HG02885 (cell line): ENCODE measurements around the gene MEGF6.
"Not testable (repeated sequence)": the region's sequence is repeated elsewhere in the genome, so short reads cannot be mapped to it uniquely, and the experiment has no call there.

Experiments used
- ATAC-seq: cut with Tn5 transposase; IDR thresholded peaks from one replicate; pipeline ENCODE4 v1.9.1; 2021; ENCODE audit warnings: mild to moderate bottlenecking; ENCODE audit not compliant: unreplicated experiment, poor library complexity

The MEGF6 gene

DNA sequence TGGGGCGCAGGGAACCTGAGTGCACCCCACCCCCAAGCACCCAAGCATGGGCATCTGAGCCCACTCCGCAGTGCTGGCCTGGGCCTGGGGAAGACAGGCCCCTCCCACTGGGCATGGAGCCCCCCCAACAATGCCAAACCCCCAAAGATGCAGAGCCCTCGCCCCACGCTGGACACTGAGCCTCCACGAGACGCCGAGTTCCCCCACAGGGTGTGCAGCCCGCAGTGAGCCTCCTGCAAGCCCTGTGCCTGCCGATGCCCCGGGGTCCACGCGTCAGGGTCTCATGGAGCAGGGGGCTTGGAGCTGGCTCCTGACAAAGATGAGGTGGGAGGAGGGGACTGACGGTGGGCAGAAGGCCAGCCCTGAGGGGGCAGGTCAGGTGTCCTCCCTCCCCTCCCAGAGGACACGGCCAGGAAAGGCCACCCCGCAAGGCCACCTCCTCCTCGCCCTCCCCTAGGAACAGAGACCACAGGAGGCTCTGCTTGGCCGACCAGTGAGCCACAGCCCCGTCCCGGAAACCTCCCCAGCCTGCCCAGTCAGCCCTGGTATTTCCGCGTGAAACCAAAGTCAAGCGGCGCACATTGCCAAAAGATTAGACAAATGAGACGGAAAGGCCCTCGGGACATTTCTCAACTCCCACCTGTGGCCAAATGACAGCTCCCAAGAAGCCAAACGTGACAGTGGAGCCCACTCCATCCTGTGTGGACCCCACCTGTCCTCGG lies 33.4 kb downstream of the MEGF6 start:
- ATAC-seq, result no peak

DNA sequence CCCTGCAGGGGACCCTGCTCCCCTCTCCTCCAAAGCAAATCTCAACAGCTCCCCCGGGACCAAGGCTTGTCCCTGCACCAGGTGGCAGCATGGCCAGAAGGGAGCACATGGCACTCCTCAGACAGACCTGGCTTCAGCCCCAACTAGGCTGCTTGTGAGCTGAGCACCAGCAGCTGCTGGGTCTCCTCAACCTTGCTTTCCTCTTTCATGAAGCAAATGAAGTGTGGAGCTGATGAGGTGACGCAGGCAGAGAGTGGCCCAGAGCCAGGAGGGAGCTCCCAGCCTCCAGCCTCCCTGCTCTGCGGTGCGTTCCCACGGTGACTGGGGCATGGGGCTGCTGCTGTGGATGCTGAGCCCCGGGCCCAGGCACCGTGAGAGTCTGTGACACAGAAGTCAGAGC lies 34.0 kb downstream of the MEGF6 start:
- no peak for ATAC-seq

DNA sequence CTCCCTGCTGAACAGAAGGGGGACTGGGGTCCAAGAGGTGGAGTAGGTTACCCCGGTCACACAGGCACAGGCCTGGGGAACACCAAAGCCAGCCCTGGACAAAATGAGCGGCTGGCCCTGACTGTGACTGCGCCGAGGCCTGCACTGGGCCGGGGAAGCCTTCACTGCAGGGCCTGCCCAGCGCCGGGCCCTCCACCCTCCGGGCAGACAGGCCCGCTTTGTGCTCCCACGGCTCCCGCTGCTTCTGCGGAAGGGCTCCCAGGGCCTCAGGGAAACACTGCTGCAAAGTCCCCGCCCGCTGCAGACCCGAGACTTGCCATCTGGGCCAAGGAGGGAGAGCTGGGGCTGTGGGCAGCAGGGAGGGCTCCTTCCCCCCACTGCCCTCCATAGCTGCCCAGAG lies 35.3 kb downstream of the MEGF6 start:
- no peak for ATAC-seq

DNA sequence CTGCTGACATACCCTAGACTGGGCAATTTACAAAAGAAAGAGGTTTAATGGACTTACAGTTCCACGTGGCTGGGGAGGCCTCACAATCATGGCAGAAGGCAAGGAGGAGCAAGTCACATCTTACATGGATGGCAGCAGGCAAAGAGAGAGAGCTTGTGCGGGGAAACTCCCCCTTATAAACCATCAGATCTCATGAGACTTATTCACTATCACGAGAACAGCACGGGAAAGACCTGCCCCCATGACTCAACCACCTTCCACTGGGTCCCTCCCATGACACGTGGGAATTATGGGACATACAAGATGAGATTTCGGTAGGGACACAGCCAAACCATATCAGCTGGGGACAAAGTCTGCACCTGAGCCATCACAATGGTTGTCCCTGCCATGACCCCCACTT lies 35.8 kb downstream of the MEGF6 start:
- not testable (repeated sequence) for ATAC-seq

DNA sequence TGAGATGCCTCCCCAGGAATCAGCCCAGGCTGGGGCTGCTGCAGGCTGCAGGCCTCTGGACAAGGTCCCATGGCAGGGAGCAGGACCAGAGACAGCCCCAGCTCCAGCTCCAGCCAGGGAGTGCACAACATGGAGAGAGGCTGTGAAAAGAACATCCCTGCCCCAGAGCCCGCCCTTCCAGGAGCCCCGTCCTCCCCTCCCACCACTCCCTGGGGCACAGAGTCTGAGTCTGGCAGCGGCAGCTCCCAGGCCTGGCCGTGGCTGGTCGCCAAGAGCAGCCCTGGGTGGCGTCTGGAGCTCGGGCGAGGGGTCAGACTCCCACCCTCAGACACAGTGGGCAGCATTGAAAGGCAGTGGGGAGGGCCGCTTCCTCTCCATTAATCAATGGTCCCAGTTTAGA lies 37.8 kb downstream of the MEGF6 start:
- ATAC-seq, result no peak

DNA sequence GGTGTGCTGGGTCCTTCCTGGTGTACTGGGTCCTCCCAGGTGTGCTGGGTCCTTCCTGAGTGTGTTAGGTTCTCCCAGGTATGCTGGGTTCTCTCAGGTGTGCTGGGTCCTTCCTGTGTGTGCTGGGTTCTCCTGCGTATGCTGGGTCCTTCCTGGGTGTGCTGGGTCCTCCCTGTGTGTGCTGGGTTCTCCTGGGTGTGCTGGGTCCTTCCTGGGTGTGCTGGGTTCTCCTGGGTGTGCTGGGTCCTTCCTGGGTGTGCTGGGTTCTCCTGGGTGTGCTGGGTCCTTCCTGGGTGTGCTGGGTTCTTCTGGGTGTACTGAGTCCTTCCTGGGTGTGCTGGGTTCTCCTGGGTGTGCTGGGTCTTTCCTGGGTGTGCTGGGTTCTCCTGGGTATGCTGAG lies 38.7 kb downstream of the MEGF6 start:
- not testable (repeated sequence) for ATAC-seq

DNA sequence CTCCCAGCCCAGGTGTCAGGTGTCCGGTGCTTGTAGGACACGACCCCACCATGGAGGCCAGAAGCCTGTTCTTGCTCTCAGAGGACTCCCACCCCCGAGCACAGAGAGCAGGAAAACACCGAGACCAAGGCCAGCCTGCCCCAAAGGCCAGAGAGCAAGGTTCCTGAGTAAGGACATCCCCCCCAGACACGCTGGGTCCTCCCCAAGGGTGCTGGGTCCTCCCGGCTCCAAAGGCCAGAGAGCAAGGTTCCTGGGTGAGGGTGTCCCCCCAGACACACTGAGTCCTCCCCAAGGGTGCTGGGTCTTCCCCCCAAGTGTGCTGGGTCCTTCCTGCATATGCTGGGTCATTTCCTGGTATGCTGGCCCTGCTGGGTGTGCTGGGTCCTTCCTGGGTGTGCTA lies 40.0 kb downstream of the MEGF6 start:
- ATAC-seq, result no peak

DNA sequence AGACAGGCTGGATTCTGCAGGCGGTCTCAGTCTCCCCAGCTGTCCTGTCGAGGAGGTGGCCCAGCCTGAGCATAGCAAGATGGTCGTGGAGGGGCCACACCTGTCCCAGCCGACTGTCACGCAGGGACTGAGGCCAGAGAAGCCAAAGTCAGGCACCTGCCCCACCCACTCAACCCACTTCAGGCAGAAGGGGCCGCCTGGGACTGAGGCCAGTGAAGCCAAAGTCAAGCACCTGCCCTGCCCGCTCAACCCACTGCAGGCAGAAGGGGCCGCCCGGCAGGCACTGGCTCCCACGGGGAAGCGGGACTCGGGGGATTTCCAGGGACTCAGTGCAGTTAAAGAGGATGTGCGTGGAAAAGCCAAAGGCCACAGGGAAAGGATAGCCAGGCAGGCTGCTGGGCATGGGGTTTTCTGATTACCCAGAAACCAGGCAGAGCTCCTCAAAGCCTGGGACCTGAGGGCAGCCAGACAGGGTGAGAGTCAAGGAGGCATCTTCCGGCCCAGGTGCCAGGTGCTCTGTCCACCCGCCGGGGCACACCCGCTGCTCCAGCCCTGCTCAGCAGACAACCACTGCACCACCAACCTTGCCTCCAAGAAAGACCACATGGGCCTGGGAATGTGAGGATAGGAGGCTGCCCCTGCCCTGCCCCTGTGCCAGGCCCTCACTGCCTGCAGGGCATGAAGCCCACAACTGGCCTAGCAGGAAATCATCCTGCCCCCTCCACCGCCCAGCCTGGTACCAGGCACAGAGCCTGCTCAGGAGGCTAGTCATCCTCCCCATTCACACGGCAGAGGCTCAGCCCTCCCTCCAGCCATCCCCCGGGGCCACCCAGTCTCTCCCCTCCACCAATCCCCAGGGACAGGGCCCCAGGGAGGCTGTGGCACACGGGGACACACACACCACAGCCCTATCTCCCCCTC lies 41.0 kb downstream of the MEGF6 start:
- no peak for ATAC-seq

DNA sequence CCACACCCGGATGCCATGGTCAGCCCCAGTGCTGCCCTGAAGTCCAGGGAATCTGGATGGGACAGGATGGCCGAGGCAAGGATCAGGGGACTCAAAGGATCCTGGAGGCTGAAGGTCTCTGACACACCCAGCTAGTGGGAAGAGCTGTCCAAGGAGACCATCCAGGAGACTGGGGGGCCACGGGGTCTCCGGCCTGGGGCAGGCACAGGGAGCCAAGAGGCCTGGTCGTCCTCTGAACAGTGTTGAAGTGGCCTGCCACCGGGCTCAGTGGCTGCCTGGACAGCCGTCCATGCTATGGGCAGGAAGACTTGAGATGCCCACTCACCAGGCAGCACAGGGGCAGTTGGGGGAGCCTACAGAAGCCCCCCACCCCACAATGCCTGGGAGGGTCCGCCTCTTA lies 41.9 kb downstream of the MEGF6 start:
- ATAC-seq, result no peak

DNA sequence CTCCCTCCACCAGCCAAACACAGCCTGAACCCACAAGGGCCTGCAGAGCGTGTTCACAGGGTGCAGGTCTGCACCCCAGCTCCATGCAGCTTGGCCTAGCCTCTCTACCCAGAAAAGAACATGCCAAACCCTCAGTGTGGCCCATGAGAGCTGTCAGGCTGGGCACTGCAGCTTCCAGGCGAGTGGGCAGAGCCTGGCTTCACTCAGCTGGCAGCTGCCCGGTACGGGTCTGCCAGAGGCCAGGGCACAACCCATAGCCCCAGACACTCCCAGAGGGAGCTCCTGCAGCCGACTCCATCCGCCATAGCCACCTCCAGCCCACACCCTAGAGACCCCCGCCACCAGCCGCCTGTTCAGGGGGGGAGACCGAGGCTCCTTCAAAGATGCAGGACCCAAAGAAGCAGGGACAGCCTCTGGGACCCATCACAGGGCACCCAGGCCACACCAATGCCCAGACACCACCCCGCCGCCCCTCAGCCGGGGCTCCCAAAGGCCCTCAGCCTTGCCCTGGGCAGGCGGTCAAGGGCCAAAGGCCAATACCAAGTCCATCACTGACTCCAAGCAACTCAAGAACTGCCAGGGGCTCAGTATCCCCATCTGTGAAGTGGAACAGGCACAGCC lies 42.4 kb downstream of the MEGF6 start:
- ATAC-seq, result no peak

DNA sequence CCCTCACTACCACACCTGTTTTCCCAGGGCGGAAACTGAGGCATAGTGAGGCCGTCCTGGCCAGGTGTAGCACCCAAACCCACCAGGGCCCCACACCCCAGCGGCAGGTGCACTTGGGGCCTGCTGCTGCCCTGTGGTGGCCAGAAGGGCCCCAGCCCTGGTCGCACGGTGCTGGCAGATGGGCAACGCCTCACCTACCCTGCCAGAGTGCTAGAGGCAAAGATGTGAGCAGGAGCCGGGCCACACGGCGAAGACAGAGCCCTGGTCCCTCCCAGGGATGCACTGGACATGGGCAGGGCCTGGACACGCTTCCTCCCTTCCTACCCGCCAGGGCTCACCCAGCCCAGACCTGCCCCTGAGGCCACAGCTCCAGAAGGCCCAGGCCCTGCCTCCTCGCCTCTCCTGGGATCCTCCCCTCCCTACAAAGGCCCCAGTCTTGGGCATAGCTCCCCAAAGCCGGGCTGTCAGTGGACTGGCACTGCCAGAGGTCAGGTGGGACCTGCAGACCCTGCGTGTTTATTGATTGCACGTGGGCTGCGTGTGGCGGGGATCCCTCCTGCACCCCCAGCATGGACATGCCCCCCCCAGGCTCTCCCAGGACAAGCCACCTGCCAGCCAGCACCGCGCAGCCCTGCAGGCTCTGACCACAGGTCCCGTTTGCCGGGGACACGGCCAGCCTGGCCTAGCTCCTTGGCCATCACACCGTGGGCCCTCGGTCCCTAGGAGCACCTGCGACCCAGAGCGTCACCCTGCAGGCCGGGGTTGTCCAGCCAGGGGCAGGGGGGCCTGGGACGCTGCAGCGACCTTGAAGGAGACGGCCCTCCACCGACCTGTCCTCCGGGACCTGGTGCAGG lies 44.1 kb downstream of the MEGF6 start:
- no peak for ATAC-seq

DNA sequence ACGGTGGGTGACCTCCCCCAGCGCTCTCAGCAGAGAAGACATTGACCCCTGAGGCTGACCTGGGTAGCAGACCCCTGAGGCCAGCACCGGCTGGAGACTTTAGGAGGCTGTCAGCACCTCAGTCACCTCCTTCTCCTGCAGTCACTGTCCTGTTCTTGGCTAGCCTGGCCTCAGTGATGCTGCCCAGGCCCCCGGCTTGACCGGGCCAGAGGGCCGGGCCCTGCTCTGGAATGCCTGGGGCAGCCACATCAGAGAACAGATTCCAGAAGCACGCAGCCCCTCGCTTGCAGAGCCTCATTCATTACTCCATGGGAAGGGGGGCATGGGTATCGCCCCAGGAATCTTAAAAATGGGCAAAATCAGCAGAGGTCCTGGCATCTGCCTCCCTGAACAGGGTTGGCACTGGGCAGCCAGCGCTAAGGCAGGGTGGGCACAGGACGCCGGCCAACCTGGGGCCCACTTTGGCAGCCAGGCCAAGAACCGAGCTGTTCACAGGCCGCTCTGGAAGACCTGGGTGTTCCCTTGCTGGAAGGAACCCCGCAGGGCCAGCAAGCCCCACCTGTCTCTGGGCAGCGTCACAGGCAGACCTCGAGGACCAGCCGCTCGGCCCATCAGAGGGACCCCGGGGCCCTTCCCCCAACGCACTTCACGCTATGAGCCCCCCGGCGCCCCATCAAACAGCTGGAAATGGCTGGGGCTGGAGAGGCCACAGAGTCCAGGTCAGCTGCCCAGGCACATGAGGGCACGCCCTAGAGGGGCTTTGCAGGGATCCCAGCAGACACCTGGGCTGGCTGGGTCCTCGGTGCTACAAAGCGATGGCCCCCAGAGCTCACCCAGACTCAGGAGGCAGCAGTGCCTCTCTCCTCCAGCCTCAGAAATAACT lies 45.1 kb downstream of the MEGF6 start:
- no peak for ATAC-seq

DNA sequence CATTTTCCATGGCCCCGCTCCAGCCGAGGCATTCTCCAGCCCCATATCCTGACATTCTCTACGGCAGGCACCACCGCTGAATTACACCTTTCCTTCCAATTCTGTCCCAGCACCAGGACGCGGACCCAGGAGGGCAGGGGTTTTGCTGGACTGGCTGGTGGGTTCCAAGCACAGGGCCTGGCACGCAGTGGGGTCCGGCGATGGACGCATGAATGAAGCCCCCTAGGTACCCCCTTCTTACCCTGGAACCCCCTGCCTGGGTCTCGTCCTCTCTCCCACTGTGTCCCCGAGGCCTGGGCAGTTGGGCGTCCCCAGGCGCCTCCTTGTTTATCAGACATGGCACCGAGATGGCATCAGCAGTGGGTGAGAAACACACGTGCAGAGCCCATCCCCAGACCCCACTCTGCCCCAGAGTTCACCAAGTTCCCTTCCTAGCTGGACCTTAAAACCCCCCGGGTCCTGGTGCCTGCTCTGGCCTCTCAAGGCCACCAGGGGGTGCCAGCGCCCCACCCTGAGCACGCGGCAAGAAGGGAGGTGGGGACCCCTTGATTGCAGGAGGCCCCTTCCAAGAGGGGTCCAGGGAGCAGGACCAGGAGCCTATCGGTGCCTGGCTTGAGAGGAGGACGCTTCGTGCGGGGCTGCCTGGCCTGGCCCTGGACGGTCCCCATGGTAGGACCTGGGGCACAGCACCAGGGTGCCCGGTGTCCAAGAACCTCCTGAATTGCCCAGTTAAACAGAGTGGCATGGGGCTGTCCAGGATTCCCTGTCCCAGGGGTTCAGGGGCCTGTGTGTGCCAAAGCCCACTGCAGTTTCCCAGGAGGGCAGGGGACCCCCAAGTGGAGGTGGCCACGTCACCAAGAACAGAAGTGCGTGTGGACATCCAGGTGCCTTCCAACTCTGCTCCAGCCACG lies 46.1 kb downstream of the MEGF6 start:
- ATAC-seq, result no peak

DNA sequence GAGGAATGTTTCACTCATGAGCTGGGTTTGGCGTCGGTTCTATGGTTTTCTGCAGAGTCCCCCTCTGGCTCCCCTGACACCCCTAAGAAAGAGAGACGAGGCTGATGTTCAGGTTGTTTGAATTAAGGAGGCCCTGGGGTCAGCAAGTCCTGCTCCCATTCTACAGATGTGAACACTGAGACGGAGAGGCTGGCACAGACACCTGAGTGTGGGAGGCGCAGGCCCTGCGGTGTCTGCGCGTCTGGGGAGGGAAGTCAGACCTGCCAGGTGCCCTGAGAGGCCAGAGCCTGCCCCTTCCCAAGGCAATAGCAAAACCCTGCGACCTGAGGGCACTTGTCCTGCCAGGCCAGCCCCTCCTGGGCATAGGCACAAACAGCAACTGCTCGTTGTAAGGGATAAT lies 47.7 kb downstream of the MEGF6 start:
- no peak for ATAC-seq

DNA sequence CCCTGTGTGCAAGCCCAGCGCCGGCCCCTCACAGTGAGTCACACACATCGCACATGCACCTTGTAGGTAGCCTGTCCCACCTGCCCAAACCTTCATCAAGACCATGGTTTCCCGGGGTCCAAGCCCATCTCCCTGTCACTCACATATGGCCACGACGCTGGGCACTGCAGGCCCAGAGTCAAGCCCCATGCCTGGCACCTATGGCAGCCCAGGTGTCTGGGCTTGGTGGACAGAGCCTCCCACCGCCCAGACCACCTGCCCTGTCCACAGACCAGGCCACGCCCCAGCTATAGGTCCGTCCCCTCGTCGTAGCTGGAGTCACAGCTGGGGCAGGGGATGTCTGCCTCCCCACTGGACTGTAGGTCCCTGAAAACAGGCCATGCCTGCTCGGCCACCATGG lies 48.2 kb downstream of the MEGF6 start:
- no peak for ATAC-seq

DNA sequence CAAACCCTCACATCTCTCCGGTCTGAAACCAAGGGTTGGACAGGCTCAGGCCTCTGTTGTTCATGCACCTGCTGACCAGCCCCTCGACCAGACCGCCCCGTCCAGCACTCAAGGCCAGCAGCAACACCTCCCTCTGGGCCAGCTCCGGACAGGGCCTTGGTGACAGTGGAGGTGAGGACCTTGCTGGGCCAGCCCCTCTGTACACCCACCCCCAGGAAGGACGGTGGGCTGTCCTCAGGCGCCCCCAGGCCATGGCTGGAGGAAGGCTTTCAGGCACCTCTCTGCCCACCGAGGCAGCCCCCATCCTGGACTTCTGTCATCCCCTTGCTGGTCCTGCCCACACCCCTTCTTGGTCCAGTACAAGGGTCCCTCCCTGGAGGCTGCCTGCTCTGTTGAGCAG lies 48.6 kb downstream of the MEGF6 start:
- no peak for ATAC-seq

DNA sequence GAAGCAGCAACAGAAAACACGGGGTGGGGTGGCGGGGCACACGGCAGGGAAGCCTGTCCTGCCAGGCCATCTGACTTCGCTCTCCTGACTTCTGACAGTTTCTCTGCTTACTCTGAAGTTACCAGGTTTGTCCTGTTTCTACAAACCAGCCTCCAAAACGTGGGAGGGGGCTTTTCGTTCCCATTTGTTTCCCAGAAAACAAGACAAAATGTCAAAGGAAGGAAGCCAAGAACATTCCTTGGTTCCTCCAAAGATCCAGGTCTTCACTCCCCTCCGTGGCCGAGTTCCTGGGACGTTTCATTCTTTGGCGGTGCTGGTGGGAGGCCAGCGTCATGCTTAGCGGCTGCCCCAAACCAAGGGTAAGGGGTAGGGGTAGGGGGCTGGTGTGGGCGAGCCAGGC lies 49.6 kb downstream of the MEGF6 start:
- ATAC-seq, result no peak

DNA sequence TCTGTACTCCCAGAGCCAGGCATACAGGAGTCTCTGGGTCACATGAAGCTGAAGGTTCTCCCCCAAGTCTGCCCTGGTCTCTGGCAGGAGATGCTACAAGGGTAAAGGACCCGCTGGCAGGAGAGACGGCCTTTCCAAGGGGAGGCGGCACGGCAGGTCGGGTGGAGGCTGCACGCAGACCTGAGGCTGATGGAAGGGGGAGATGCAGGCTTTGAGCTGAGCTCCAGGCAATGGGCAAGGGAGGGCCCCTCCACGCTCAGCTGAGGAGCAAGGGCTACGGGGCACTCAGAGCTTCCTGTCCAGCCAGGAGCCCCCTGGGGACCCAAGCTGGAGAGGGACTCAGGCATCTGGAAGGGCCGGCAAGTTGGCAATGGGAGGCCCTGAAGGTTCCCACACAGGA lies 50.3 kb downstream of the MEGF6 start:
- no peak for ATAC-seq
